AG09319 (cell line): ENCODE results near the gene OLFML2A.

ENCODE experiments used
- DNase-seq: peaks from one replicate; pipeline ENCODE4 v3.0.0-alpha.2; 2010; ENCODE audit warnings: low read depth; ENCODE audit errors: extremely low read depth
- CTCF ChIP-seq: IDR thresholded peaks from 2 replicates; pipeline ENCODE4 v1.5.1; 2011; ENCODE audit warnings: low read depth, mild to moderate bottlenecking, inconsistent platforms, low read length, moderate library complexity

Gene OLFML2A

DNA sequence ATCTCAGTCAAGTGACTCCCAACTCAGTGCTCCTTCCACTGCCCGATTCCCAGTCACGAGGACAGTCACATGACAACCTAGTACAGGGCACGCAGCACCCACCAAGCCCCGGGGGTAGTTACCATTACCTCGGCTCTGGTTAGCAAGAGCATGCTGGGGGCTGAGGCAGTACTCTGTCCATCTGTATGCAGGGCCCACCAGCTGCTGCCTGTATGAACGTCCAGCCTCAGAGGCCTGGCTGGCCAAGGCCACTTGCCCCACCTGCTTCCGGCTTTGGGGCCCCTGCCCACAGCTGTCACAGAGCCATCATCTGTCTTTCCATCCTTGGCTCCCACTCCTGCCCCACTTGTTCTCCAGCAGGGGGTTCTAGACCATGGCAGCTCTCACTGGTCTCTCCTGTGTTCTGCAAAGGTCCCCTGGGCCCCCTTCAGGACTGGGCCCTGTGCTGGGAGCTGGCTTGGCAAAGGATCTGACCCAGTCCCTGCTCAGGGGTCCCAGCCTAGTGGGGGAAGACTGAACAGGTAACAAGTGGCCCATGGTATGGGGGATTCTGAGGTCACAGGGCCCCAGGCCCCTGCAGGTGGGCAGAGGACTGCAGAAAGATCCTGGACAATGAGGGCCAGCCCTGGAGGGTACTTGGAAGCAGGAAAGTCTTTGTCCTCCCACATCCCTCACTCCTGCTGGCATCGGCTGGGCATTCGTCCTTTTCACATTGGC is 81.6 kb downstream of the OLFML2A start:
- no peak for DNase-seq
- TF ChIP-seq CTCF, result no peak

- no peak for DNase-seq
- no peak for TF ChIP-seq CTCF
Measured at GRCh38 chr9:124859803-124860581, 83.1 kb downstream of the OLFML2A start.

GRCh38 chr9:124860582-124861341 is 83.8 kb downstream of the OLFML2A start:
- no peak for DNase-seq
- TF ChIP-seq CTCF, result no peak

DNA sequence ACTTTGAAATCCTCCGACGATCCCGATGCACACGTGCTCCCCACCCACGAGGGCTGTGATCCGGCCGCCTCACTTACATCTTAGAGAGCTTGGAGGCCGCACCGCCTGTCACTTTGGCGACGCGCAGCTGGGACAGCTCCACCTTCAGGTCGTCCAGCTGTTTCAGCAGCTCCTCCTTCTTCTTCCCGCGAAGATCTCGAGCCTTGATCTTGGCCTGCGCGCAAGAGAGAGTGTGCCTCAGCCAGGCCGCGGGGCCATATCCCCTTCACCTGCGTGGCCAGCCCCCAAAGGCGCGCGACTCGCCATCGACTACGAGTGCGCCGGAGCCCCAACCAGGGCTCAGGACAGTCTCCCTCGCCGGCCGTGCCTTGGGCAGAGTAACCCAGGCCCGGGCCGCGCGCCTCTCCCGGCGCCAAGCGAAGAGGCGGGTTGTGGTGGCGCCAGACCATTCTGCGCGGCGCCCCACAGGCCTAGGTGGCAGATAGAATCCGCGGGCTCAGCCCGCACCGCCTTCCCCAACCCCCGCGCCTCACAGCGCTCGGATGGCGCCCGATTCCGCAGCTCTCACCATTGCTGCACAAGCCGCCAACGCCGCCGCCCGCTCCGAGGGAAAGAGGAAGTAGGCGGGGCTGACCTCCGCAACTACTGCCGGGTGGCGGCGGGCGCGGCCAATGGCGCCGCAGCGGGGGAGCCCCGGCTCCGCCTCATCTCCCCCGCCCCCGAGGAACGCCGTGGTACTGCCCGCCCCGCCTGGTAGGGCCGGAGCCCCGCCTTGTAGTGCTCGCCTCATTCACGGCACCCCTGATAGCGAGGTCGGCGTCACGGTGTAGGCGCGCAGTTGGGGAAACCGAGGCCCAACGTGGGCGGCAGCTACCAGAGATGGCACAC is 84.7 kb downstream of the OLFML2A start, which contains the start of the genes ARPC5L and RPL35:
Gene ARPC5L, plus strand, starts transcription at position 789 of the 888 bp plus-strand sequence. CDS start 7,161 bp downstream, outside the sequence.
Gene RPL35, minus strand, starts transcription at position 616 of the 888 bp plus-strand sequence. Its CDS starts 45 bp downstream, at position 571.
- peak; percentile 82 for DNase-seq
- peak; percentile 23 for TF ChIP-seq CTCF

DNA sequence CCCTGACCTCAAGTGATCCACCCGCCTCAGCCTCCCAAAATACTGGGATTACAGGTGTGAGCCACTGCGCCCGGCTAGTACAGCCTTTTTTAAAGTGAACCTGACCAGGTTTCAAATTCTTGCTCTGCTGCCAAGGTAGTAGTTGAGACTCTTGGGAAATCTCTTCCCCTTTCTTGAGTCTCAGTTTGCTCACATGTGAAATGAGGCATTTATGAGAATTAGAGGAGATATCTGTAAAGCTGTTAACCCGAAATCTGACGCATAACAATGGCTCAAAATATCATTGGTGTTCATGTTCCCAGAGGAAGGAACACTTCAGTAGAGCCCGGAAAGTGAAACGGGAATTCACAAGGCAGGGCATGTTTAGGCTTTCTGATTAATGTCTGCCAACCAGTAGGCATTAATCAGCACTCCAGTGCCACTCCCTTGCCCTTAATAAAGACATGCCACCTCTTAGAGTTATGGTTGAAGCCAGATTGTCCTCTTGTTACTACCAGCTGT is 86.5 kb downstream of the OLFML2A start:
- no peak for DNase-seq
- no peak for TF ChIP-seq CTCF
